ENCODE measurements around the gene KCNJ16.

KCNJ16 gene

GRCh38 chr17:70130289-70130688 lies 55.3 kb downstream of the KCNJ16 start:
- DNase-seq (ENCODE audit: insufficient read length, low spot score): no peak
- FAIRE-seq: no peak
- no peak for TF ChIP-seq POLR2A (IDR thresholded peaks at IDR 0.05; ENCODE audit: low read depth, low read length)
- no peak for TF ChIP-seq SPI1 (IDR thresholded peaks at IDR 0.05; ENCODE audit: low read depth, low read length)
- no peak for TF ChIP-seq PAX5 (IDR thresholded peaks at IDR 0.05; ENCODE audit: insufficient read depth, low read length, severe bottlenecking)
- TF ChIP-seq TAF1 (IDR thresholded peaks at IDR 0.05; ENCODE audit: low read depth, low read length): no peak
- no peak for TF ChIP-seq POU2F2 (IDR thresholded peaks at IDR 0.05; ENCODE audit: low read depth, low read length)
- TF ChIP-seq POLR2AphosphoS5 (IDR thresholded peaks at IDR 0.05; ENCODE audit: low read depth, low read length): no peak

DNA sequence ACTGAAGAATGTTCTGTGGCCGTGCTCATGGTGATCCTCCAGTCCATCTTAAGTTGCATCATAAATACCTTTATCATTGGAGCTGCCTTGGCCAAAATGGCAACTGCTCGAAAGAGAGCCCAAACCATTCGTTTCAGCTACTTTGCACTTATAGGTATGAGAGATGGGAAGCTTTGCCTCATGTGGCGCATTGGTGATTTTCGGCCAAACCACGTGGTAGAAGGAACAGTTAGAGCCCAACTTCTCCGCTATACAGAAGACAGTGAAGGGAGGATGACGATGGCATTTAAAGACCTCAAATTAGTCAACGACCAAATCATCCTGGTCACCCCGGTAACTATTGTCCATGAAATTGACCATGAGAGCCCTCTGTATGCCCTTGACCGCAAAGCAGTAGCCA lies 57.5 kb downstream of the KCNJ16 start:
- FAIRE-seq: no peak
- no peak for DNase-seq (ENCODE audit: insufficient read length, low spot score)
- TF ChIP-seq PAX5 (IDR thresholded peaks at IDR 0.05; ENCODE audit: insufficient read depth, low read length, severe bottlenecking) (no peak), POLR2A (IDR thresholded peaks at IDR 0.05; ENCODE audit: low read depth, low read length) (no peak), TAF1 (IDR thresholded peaks at IDR 0.05; ENCODE audit: low read depth, low read length) (no peak), POU2F2 (IDR thresholded peaks at IDR 0.05; ENCODE audit: low read depth, low read length) (no peak), POLR2AphosphoS5 (IDR thresholded peaks at IDR 0.05; ENCODE audit: low read depth, low read length) (no peak), SPI1 (IDR thresholded peaks at IDR 0.05; ENCODE audit: low read depth, low read length) (no peak)

DNA sequence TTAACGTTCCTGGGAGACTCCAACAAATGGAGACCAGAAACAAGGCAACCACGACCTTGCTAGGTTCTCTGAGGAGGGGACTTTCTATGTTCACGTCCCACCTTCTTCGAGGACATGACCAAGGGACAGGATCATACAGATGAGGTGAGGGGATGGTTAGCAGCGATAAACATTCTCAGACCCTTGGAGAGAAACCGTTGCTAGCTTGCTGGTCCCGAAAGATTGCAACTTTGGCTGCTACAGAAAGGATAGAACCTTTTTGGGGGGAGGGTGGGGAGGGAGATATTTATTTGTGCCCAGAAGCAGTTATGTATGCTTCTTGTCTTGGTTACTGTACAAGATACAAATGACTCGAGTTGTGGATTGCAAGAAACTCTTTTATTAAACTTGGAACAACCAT lies 59.0 kb downstream of the KCNJ16 start:
- TF ChIP-seq POLR2A (IDR thresholded peaks at IDR 0.05; ENCODE audit: low read depth, low read length): no peak
- TF ChIP-seq POLR2AphosphoS5 (IDR thresholded peaks at IDR 0.05; ENCODE audit: low read depth, low read length): no peak
- TF ChIP-seq POU2F2 (IDR thresholded peaks at IDR 0.05; ENCODE audit: low read depth, low read length): no peak
- DNase-seq (ENCODE audit: insufficient read length, low spot score) (no peak), FAIRE-seq (no peak)

DNA sequence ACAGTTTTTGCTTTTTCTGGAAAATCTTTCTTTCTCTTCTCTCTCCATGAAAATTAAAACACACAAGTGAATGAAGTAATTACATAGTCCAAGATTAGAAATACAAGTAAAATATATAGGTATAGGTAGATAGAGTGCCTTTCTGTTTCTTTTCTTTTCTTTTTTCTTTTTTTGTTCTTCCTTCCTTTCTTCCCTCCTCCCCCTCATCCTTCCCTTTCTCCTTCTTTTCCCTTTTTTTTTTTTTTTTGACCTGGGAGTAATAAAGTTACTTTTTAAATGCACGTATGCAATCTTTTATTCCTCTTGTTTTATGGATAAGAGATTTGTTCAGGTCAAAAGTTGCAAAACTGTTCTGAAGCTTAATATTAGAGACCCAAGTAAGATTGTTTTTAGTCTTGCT lies 59.8 kb downstream of the KCNJ16 start:
- no peak for TF ChIP-seq POLR2A (IDR thresholded peaks at IDR 0.05; ENCODE audit: low read depth, low read length)
- TF ChIP-seq POLR2AphosphoS5 (IDR thresholded peaks at IDR 0.05; ENCODE audit: low read depth, low read length): no peak
- TF ChIP-seq PAX5 (IDR thresholded peaks at IDR 0.05; ENCODE audit: insufficient read depth, low read length, severe bottlenecking): no peak
- TF ChIP-seq POU2F2 (IDR thresholded peaks at IDR 0.05; ENCODE audit: low read depth, low read length): no peak
- no peak for TF ChIP-seq SPI1 (IDR thresholded peaks at IDR 0.05; ENCODE audit: low read depth, low read length)
- no peak for TF ChIP-seq TAF1 (IDR thresholded peaks at IDR 0.05; ENCODE audit: low read depth, low read length)
- no peak for FAIRE-seq
- DNase-seq (ENCODE audit: insufficient read length, low spot score): no peak

GRCh38 chr17:70136131-70136530 lies 61.1 kb downstream of the KCNJ16 start:
- TF ChIP-seq POU2F2 (IDR thresholded peaks at IDR 0.05; ENCODE audit: low read depth, low read length): no peak
- no peak for TF ChIP-seq POLR2AphosphoS5 (IDR thresholded peaks at IDR 0.05; ENCODE audit: low read depth, low read length)
- DNase-seq (ENCODE audit: insufficient read length, low spot score) (no peak), FAIRE-seq (no peak)

- FAIRE-seq: peak; percentile 83
- DNase-seq (ENCODE audit: insufficient read length, low spot score): peak; percentile 31
- TF ChIP-seq TAF1 (IDR thresholded peaks at IDR 0.05; ENCODE audit: low read depth, low read length) (no peak), POLR2A (IDR thresholded peaks at IDR 0.05; ENCODE audit: low read depth, low read length) (no peak), POLR2AphosphoS5 (IDR thresholded peaks at IDR 0.05; ENCODE audit: low read depth, low read length) (no peak), SPI1 (IDR thresholded peaks at IDR 0.05; ENCODE audit: low read depth, low read length) (no peak), POU2F2 (IDR thresholded peaks at IDR 0.05; ENCODE audit: low read depth, low read length) (no peak), PAX5 (IDR thresholded peaks at IDR 0.05; ENCODE audit: insufficient read depth, low read length, severe bottlenecking) (no peak)
These were observed 62.6 kb downstream of the KCNJ16 start for GRCh38 chr17:70137451-70138230.

DNA sequence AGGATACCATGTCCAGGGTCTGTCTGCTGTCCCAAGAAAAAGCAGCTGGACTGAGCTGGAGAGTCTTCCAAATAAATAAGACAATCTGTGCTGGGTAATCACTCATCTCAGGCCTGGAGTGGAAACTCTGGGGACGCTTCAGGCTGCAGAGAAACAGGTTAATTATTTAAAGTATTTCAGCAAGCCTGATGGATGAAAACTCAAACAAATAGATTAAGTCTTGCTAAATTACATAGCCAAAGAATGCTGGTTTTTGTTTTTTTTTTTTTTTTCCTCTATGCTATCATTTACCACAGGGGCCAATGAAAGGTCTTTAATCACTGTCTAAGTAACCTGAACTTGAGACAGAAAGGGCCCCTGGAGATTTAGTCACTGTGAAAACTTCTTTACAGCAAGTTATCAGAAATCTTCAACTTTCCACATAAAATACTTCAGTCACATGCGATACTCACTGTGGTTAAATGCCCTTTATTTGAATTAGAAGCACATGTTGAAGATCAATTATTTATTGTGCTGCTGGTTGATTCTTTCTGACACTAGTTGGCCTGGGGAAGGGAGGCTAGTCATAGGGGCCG lies 63.4 kb downstream of the KCNJ16 start:
- TF ChIP-seq POU2F2 (IDR thresholded peaks at IDR 0.05; ENCODE audit: low read depth, low read length) (no peak), PAX5 (IDR thresholded peaks at IDR 0.05; ENCODE audit: insufficient read depth, low read length, severe bottlenecking) (no peak), POLR2AphosphoS5 (IDR thresholded peaks at IDR 0.05; ENCODE audit: low read depth, low read length) (no peak), SPI1 (IDR thresholded peaks at IDR 0.05; ENCODE audit: low read depth, low read length) (no peak), POLR2A (IDR thresholded peaks at IDR 0.05; ENCODE audit: low read depth, low read length) (no peak), TAF1 (IDR thresholded peaks at IDR 0.05; ENCODE audit: low read depth, low read length) (no peak)
- FAIRE-seq (no peak), DNase-seq (ENCODE audit: insufficient read length, low spot score) (no peak)

DNA sequence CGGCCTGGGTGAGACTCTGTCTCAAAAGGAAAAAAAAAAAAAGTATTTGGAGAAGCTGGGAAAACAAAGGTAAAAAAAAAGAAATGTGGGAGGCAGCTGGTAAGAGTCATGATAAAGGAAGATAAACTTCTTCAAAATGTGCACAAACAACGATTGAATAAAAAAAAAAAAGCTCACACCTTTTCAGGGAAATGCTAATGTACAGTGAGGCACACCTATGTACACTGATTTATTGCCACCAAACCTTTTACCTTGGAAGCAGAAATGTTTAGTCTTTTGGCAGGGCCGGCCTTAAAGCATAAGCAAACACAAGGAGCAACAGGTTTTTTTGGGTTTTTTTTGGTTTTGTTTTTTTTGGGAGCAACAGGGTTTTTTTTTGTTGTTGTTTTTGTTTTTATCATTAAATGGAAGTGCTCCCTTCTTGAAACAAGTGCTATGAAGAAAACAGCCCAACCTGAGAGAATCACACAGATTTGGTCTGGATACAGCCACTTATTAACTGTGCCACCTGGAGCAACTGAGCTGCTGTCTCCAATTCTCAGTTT lies 64.5 kb downstream of the KCNJ16 start:
- DNase-seq (ENCODE audit: insufficient read length, low spot score): no peak
- FAIRE-seq: no peak
- TF ChIP-seq POLR2A (IDR thresholded peaks at IDR 0.05; ENCODE audit: low read depth, low read length) (no peak), PAX5 (IDR thresholded peaks at IDR 0.05; ENCODE audit: insufficient read depth, low read length, severe bottlenecking) (no peak), POU2F2 (IDR thresholded peaks at IDR 0.05; ENCODE audit: low read depth, low read length) (no peak), TAF1 (IDR thresholded peaks at IDR 0.05; ENCODE audit: low read depth, low read length) (no peak), SPI1 (IDR thresholded peaks at IDR 0.05; ENCODE audit: low read depth, low read length) (no peak), POLR2AphosphoS5 (IDR thresholded peaks at IDR 0.05; ENCODE audit: low read depth, low read length) (no peak)

- no peak for DNase-seq (ENCODE audit: insufficient read length, low spot score)
These were observed 69.3 kb downstream of the KCNJ16 start for GRCh38 chr17:70144260-70144846.

More at GRCh38 chr17:70144260-70144846, 69.3 kb downstream of the KCNJ16 start:
- TF ChIP-seq TAF1 (IDR thresholded peaks at IDR 0.05; ENCODE audit: low read depth, low read length) (no peak), POLR2AphosphoS5 (IDR thresholded peaks at IDR 0.05; ENCODE audit: low read depth, low read length) (no peak), POU2F2 (IDR thresholded peaks at IDR 0.05; ENCODE audit: low read depth, low read length) (no peak), PAX5 (IDR thresholded peaks at IDR 0.05; ENCODE audit: insufficient read depth, low read length, severe bottlenecking) (no peak), POLR2A (IDR thresholded peaks at IDR 0.05; ENCODE audit: low read depth, low read length) (no peak), SPI1 (IDR thresholded peaks at IDR 0.05; ENCODE audit: low read depth, low read length) (no peak)
- peak; percentile 40 for FAIRE-seq

All from GM12891 (cell line).